HepG2 (cell line): ENCODE data around the gene ZBTB48. TPM values are rescaled to one million over a fixed set of nuclear protein-coding genes. Genes with fewer than 3 reads are reported as not detected.

ENCODE experiments used
- KIAA2018 ChIP-seq: sonication (generic); formaldehyde crosslinking; IDR thresholded peaks from 2 replicates; pipeline ENCODE4 v1.5.0; 2020; ENCODE audit warnings: mild to moderate bottlenecking, missing genetic modification reagents, borderline replicate concordance
- KLF15 ChIP-seq: sonication (generic); formaldehyde crosslinking; IDR thresholded peaks from 2 replicates; pipeline ENCODE4 v1.8.1; 2023; ENCODE audit warnings: borderline replicate concordance, mild to moderate bottlenecking, inconsistent platforms, missing genetic modification reagents, mixed read lengths
- KLF16 ChIP-seq, 2 experiments: sonication (generic) in 1 of 2; formaldehyde crosslinking in 1 of 2; IDR thresholded peaks; 2 replicates each; pipeline versions ENCODE4 v1.6.1 to v1.8.0; 2016 to 2023; ENCODE audit warnings: missing genetic modification reagents in 2 of 2, missing compliant biosample characterization in 1 of 2
- NFYB ChIP-seq: sonication (generic); formaldehyde crosslinking; IDR thresholded peaks from 2 replicates; pipeline ENCODE4 v1.4.0; 2020; ENCODE audit warnings: missing genetic modification reagents
- PITX1 ChIP-seq: sonication (generic); formaldehyde crosslinking; IDR thresholded peaks from 2 replicates; pipeline ENCODE4 v1.5.1; 2020; ENCODE audit warnings: mild to moderate bottlenecking, missing genetic modification reagents
- SOX5 ChIP-seq: IDR thresholded peaks from 2 replicates; pipeline ENCODE4 v1.6.1; 2016; ENCODE audit warnings: borderline replicate concordance
- ZMYM4 ChIP-seq: sonication (generic); formaldehyde crosslinking; IDR thresholded peaks from 2 replicates; pipeline ENCODE4 v1.8.1; 2023; ENCODE audit warnings: mild to moderate bottlenecking, missing genetic modification reagents
- ZNF326 ChIP-seq: sonication (generic); formaldehyde crosslinking; IDR thresholded peaks from 2 replicates; pipeline ENCODE4 v1.4.0; 2020; ENCODE audit warnings: missing genetic modification reagents, borderline replicate concordance
- ZNF407 ChIP-seq: sonication (generic); formaldehyde crosslinking; IDR thresholded peaks from one replicate; pipeline ENCODE4 v1.5.1; 2020; ENCODE audit warnings: mild to moderate bottlenecking, missing genetic modification reagents; ENCODE audit errors: not compliant biosample characterization
- ZSCAN21 ChIP-seq: sonication (generic); formaldehyde crosslinking; IDR thresholded peaks from 2 replicates; pipeline ENCODE4 v1.8.0; 2022; ENCODE audit warnings: mild to moderate bottlenecking, missing genetic modification reagents, moderate library complexity, borderline replicate concordance
- polyA plus RNA-seq, 8 experiments: library from polyadenylated mRNA; depleted of rRNA in 3 of 8; stranded (reverse) in 7 of 8; unstranded in 1 of 8; fragments of >200 nt; fragmentation: Illumina TruSeq in 4 of 8; extraction: Trizol in 4 of 8; gene quantifications; 2 replicates each; pipeline versions ENCODE4 v1.2.1 to v1.2.3, GENCODE V29; 2011 to 2016; ENCODE audit warnings: low read depth in 4 of 8, missing spikeins in 1 of 8, mixed read lengths in 1 of 8; ENCODE audit not compliant: insufficient read depth in 1 of 8
- total RNA-seq, 5 experiments: library from RNA; depleted of rRNA; stranded (reverse); fragments of >200 nt; fragmentation: Illumina TruSeq; extraction: Trizol; gene quantifications; 2 replicates each; pipeline ENCODE4 v1.2.3, GENCODE V29; 2016; ENCODE audit warnings: low read depth in 1 of 5
- TF ChIP-seq, protein P1 (sequence below): sonication (generic); formaldehyde crosslinking; IDR thresholded peaks from 2 replicates; pipeline ENCODE4 v1.8.1; 2023; ENCODE audit warnings: mild to moderate bottlenecking, missing genetic modification reagents, borderline replicate concordance

ZBTB48 gene
- total and polyA plus RNA-seq, 2 of the 13 experiments (the other 11 are each of a cell fraction or from before 2014, with no cell fraction given) = 13.0 to 17.1 TPM

DNA sequence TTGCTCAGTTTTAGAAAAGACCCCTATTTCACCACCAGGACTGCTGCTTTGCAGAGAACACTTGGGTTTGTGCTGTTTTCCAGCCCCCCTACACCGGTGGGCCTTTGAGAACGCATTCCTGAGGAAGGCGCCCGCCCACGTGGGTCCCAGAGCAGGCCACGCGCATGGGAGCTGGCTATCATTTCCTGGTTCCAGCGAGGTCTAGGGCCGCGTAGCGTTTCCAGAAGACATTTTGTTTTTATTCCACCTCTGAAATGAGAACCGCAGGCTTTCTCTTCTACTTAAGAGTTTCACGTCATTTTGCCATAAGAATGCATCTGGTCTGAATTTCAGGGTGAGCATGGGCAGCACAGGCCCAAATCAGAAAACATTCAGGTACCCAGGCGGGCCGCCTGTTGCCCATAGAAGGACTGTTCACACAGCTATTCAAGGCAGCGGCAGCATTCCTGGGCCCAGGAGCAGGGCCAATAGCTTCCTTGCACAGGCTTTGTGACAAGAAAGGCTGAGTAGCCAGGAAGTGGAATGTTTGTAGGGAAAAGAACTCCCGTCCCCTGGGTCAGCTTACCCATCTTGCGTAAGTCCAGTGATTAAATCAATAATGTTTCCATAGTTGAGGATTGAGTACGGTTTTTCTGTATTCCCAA, 24.2 kb downstream of the ZBTB48 start (continued):
- TF ChIP-seq KLF16 (CRISPR knock-in tag; IDR thresholded peaks at IDR 0.05) (peak in 1 of 2 experiments; percentile 59; a peak in 1 of 4 replicates), ZNF407 (CRISPR knock-in tag) (no peak), ZMYM4 (CRISPR knock-in tag) (peak; percentile 29; the same call in 1 of the 2 replicates), KIAA2018 (no peak), SOX5 (peak; percentile 57), KLF15 (CRISPR knock-in tag) (no peak), ZSCAN21 (no peak), PITX1 (CRISPR knock-in tag) (no peak), ZNF326 (CRISPR knock-in tag) (no peak), NFYB (peak; percentile 55)
- TF ChIP-seq, protein P1, sequence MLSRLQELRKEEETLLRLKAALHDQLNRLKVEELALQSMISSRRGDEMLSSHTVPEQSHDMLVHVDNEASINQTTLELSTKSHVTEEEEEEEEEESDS (CRISPR knock-in tag) = no peak
